GM12865 (cell line): ENCODE measurements around the gene CFAP74.

Source experiments
- DNase-seq: peaks from one replicate; pipeline ENCODE4 v3.0.0; 2010; ENCODE audit warnings: low read depth
- H3K4me3 ChIP-seq: 2 replicates; pipeline ENCODE4 v1.5.1; 2011; ENCODE audit warnings: mild to moderate bottlenecking, low read depth, low read length, control low read depth
- TF ChIP-seq, protein P1 (sequence below): IDR thresholded peaks from 2 replicates; pipeline ENCODE4 v1.5.1; 2011; ENCODE audit warnings: low read length, control low read depth, low read depth, inconsistent platforms; ENCODE audit not compliant: insufficient read depth; ENCODE audit errors: missing control alignments

Gene CFAP74, protein sequence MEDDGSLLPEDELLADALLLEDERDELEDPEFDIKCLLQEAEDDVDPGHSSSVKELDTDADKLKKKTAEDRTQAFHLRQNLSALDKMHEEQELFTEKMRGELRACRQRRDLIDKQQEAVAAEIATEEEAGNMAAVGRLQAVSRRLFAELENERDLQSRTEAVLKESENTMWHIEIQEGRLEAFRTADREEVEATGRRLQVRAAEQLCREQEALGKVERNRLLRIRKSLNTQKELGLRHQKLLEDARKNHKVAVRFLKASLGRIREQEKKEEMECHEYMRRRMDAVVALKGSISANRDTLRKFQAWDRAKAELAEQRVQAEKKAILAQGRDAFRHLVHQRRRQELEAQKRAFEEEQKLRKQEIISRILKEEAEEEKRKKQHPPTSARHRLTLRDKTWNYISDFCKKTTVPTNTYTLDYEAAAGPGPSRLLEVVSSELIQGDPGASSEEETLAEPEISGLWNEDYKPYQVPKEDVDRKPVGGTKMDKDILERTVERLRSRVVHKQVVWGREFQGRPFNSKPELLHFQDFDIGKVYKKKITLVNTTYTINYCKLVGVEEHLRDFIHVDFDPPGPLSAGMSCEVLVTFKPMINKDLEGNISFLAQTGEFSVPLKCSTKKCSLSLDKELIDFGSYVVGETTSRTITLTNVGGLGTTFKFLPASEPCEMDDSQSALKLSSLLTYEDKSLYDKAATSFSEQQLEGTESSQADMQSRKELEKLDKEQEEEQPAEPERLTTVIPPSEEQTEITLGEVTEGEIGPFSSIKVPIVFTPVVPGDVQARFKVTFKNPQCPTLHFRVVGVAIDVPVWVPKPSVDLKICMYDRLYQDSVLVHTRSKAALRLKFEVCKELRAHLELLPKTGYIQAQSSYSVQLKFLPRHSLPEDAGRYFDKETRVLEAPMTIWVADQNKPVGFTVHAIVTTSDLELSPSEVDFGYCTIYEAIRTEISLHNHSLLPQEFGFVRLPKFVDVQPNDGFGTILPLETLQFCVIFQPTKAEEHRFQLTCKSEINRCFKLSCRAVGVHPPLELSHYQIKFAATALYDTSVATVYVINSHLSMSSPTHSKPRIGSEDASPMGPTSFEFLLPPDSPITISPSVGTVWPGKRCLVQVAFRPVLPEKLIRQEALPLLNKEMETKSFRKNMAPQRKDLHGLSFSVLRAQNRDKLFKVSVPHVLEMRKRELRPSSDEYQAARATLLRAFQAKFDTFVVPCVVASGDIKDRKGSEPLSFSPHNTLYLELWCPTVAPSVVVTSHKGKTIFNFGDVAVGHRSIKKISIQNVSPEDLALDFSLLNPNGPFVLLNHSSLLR (N-terminal part only)

DNA sequence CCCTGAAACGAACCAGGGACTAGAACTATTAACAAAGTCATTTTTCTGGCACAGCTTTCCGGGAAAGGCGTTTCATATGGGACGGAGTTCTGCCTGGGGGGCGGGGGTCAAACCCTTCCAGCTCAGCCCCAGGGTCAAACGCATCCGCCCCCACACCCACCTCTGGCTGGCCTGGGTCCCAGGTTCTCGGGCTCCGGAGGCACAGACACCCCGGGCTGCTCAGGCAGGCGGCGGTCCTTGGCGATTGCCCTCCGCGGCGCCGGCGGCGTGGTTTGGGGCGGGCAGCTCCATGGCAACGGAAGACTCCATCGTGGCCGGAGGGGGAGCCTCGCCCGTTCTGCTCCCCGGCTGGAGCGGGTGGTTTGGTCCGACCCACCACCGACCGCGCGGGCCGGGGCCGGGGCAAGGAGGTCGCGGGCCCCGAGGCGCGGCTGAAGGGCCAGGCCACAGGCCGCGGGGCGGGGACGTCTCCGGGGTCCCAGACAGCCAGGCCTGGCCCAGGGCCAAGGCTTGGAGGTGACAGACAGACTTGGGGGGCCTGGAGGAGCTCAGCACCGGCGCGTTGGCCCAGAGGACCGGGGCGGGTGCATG lies at the start of gene CFAP74:
Gene CFAP74, minus strand, starts transcription at position 246 of the 591 bp plus-strand sequence. CDS start 12,830 bp downstream, outside the sequence.
- DNase-seq, result no peak
- TF ChIP-seq, protein P1, sequence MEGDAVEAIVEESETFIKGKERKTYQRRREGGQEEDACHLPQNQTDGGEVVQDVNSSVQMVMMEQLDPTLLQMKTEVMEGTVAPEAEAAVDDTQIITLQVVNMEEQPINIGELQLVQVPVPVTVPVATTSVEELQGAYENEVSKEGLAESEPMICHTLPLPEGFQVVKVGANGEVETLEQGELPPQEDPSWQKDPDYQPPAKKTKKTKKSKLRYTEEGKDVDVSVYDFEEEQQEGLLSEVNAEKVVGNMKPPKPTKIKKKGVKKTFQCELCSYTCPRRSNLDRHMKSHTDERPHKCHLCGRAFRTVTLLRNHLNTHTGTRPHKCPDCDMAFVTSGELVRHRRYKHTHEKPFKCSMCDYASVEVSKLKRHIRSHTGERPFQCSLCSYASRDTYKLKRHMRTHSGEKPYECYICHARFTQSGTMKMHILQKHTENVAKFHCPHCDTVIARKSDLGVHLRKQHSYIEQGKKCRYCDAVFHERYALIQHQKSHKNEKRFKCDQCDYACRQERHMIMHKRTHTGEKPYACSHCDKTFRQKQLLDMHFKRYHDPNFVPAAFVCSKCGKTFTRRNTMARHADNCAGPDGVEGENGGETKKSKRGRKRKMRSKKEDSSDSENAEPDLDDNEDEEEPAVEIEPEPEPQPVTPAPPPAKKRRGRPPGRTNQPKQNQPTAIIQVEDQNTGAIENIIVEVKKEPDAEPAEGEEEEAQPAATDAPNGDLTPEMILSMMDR, result no peak
- H3K4me3 ChIP-seq, result no peak within 1 kb of the TSS

DNA sequence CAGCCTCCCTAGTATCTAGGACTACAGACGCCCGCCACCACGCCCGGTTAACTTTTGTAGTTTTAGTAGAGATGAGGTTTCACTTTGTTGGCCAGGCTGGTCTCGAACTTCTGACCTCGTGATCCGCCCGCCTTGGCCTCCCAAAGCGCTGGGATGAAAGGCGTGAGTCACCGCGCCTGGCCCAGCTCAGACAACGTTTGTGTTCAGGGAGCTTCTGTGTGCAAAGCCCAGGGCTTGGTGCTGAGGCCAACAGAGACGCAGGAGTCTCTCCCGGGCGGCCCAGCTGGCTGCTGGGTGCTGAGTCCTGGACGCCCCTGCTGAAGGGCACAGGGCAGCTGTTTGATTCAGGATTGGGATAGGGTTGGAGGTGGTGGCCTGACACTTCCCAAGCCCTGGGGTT lies 49.6 kb upstream of the CFAP74 start:
- TF ChIP-seq, protein P1, result no peak
- no peak overlapping the region for H3K4me3 ChIP-seq
- no peak for DNase-seq

DNA sequence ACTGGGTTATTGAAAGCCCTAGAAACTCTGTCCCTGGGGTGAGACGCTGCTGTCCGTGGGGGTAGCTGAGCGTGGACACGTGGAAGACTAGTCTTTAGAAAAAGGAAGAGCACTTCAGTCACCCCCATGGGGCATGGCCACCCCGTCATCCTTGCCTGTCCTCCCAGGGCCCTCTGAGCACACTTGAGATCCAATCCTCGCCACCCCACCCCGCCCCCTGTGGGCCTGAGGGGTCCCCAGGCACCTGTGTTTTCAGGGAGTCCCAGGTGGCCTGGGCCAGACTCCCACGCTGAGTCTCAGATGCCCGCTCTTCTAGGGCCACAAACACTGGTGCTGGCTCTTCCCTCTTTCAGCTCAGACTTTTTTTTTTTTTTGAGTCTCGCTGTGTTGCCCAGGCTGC lies 49.2 kb upstream of the CFAP74 start:
- DNase-seq, result no peak
- TF ChIP-seq, protein P1, result no peak
- H3K4me3 ChIP-seq, result no peak overlapping the region

DNA sequence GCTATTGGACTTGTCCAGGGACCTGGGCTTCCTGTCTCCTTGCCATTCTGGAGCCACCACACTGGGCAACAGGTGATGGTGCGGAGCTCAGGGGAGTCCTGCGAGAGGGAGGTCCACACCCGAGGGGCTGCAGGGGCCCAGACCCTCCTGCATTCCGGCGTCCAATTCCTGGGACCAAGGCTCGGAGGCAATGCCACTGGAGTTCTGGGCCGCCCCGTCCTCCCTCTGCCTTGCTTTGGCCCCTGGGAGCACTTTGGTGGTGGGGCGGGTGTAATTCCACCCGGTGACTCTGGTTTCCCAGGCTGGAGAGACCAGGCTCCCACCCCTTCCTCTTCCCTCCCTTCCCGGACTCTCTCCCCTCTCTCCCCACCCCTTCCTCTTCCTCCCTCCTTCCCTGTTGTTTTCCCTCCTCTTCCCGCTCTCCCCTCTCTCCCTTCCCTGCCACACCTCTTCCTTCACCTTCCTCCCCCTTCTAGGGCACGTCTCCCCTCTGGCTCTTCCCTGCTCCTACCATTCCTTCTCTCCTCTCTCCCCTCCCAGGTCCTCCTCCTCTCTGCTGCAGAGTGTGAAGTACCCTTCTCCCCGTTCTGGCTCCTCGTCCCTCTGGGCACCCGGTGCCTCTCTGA lies 48.6 kb upstream of the CFAP74 start:
- DNase-seq, result no peak
- TF ChIP-seq, protein P1, result no peak
- H3K4me3 ChIP-seq, result no peak overlapping the region

DNA sequence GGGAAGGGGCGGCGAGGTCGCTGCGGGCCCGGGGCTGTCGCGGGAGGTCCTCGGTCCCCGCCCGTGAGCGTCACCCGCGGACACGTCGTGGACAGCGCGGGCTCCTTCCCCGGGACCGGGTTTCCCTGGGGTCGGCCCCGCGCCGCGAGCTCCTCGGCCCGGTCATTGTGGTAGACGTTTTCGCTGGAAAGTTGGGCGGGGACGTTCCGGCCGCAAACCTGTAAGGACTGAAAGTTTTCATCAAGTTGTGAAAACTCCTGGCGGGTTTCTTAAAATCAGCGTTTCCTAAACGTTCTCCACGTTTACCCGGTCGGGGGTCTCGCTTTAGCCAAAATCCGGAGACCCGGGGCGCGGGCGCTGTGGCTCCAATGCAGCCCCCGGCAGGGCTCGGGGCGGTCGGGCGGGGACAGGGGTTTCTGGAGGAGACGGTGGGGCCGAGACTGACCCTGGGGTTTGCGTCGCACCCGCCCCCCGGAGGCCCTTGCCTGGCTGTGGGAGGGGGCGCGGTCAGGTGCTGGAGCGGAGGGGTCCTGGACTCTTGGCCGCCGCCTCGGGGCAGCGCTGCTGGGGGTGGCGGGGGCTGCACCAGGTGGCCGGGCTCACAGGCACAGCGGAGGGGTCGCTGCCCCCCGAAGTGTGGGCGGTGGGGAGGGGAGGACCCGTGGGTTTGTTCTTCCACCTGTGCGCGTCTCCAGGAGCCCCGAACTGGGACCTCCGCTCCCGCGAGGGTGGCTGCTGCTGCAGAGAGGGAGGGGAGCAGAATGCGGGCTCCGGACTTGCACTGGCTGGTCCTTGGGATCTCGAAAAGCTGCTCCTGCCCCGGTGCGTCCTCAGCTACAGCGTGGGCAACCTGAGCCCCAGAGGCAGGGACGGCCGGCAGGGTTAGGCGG lies 47.5 kb upstream of the CFAP74 start:
- DNase-seq, result no peak
- TF ChIP-seq, protein P1, result no peak
- H3K4me3 ChIP-seq, result no peak overlapping the region
